IMR-90 (cell line): ENCODE results near the gene NR2C2. TPM values are rescaled to one million over a fixed set of nuclear protein-coding genes. Genes with fewer than 3 reads are reported as not detected.

Experiments used
- ATAC-seq: fragments of 200-7000 bp; cut with Tn5 transposase; 2 replicates; pipeline ENCODE4 v1.9.1; 2020; ENCODE audit warnings: low read depth, mild to moderate bottlenecking, moderate library complexity
- BruUV-seq: library from RNA; stranded (reverse); fragments of 400-500 nt; replicated peaks from 2 replicates; lab custom pipeline; 2021; lab: Mats Ljungman, UMichigan
- CTCF ChIA-PET: fragments of 300-600 bp; formaldehyde crosslinking; extraction: SDS; loops from one replicate; lab custom pipeline; 2021; ENCODE audit warnings: antibody characterized with exemption; lab: Yijun Ruan, JAX
- POLR2A ChIA-PET: fragments of 300-600 bp; sonication (Branson Sonifier 250); formaldehyde crosslinking; loops from one replicate; lab custom pipeline; 2022; ENCODE audit warnings: antibody characterized with exemption; ENCODE audit not compliant: unreplicated experiment; lab: Charles Lee
- DNase-seq: peaks from one replicate; pipeline ENCODE4 v3.0.0; 2013
- H2AFZ ChIP-seq: replicated peaks from 2 replicates; pipeline ENCODE3; 2013; ENCODE audit warnings: low read length, mild to moderate bottlenecking; ENCODE audit not compliant: poor library complexity
- H2AK5ac ChIP-seq: 2 replicates; pipeline ENCODE4 v1.6.1; 2013; ENCODE audit warnings: low read depth, low read length, inconsistent platforms
- H2AK9ac ChIP-seq: replicated peaks from 2 replicates; pipeline ENCODE3; 2013; ENCODE audit warnings: mild to moderate bottlenecking, low read depth, low read length, moderate library complexity; ENCODE audit not compliant: poor library complexity
- H2BK120ac ChIP-seq: 2 replicates; pipeline ENCODE4 v1.6.1; 2013; ENCODE audit warnings: low read depth, low read length, inconsistent platforms
- H2BK15ac ChIP-seq: 3 replicates; pipeline ENCODE4 v1.6.1; 2013; ENCODE audit warnings: low read depth, low read length, inconsistent platforms
- H2BK20ac ChIP-seq: 2 replicates; pipeline ENCODE4 v1.6.1; 2013; ENCODE audit warnings: low read depth, mild to moderate bottlenecking, inconsistent platforms, low read length, moderate library complexity
- H2BK5ac ChIP-seq: 2 replicates; pipeline ENCODE4 v1.6.1; 2013; ENCODE audit warnings: mild to moderate bottlenecking, low read depth, low read length, inconsistent platforms; ENCODE audit not compliant: poor library complexity, severe bottlenecking
- H3K14ac ChIP-seq: replicated peaks from 2 replicates; pipeline ENCODE4 v1.6.1; 2013; ENCODE audit warnings: low read depth, low read length, inconsistent platforms
- H3K18ac ChIP-seq: 2 replicates; pipeline ENCODE4 v1.6.1; 2013; ENCODE audit warnings: low read depth, low read length, control low read depth
- H3K23ac ChIP-seq: 2 replicates; pipeline ENCODE4 v1.6.1; 2013; ENCODE audit warnings: low read depth, low read length, inconsistent platforms
- H3K27ac ChIP-seq: 2 replicates; pipeline ENCODE4 v1.5.1; 2013; ENCODE audit warnings: mild to moderate bottlenecking, control low read depth, low read length; ENCODE audit not compliant: insufficient read depth
- H3K27me3 ChIP-seq: 2 replicates; pipeline ENCODE4 v1.6.1; 2013; ENCODE audit warnings: low read length; ENCODE audit not compliant: control insufficient read depth, insufficient read depth
- H3K36me3 ChIP-seq: 2 replicates; pipeline ENCODE4 v1.6.1; 2013; ENCODE audit warnings: low read length, mixed read lengths; ENCODE audit not compliant: control insufficient read depth, insufficient read depth
- H3K4ac ChIP-seq: 2 replicates; pipeline ENCODE4 v1.6.1; 2013; ENCODE audit warnings: low read depth, low read length, inconsistent platforms
- H3K4me1 ChIP-seq: 2 replicates; pipeline ENCODE4 v1.6.1; 2013; ENCODE audit warnings: low read length, mixed read lengths; ENCODE audit not compliant: control insufficient read depth, insufficient read depth
- H3K4me2 ChIP-seq: 2 replicates; pipeline ENCODE4 v1.6.1; 2013; ENCODE audit warnings: low read depth, mild to moderate bottlenecking, control low read depth, low read length, moderate library complexity
- H3K4me3 ChIP-seq: 2 replicates; pipeline ENCODE4 v1.5.1; 2013; ENCODE audit warnings: low read depth, mild to moderate bottlenecking, control low read depth, low read length, moderate library complexity; ENCODE audit not compliant: insufficient read depth
- H3K56ac ChIP-seq: 2 replicates; pipeline ENCODE4 v1.6.1; 2013; ENCODE audit warnings: low read length, inconsistent platforms; ENCODE audit not compliant: insufficient read depth; ENCODE audit errors: extremely low read depth
- H3K79me1 ChIP-seq, 2 experiments: 2 replicates each; pipeline ENCODE4 v1.6.1; 2013; ENCODE audit warnings: low read length in 2 of 2, inconsistent platforms in 1 of 2, low read depth in 1 of 2
- H3K9ac ChIP-seq: 2 replicates; pipeline ENCODE4 v1.6.1; 2013; ENCODE audit warnings: low read depth, low read length, control low read depth
- H3K9me1 ChIP-seq: 2 replicates; pipeline ENCODE4 v1.6.1; 2013; ENCODE audit warnings: low read length, inconsistent platforms; ENCODE audit not compliant: insufficient read depth
- H3K9me3 ChIP-seq: 2 replicates; pipeline ENCODE4 v1.6.1; 2013; ENCODE audit warnings: low read length; ENCODE audit not compliant: control insufficient read depth, insufficient read depth
- H4K20me1 ChIP-seq: 2 replicates; pipeline ENCODE4 v1.6.1; 2013; ENCODE audit warnings: low read length, inconsistent platforms; ENCODE audit not compliant: insufficient read depth
- H4K5ac ChIP-seq: 2 replicates; pipeline ENCODE4 v1.6.1; 2013; ENCODE audit warnings: mild to moderate bottlenecking, low read depth, low read length, control low read depth
- H4K8ac ChIP-seq, 2 experiments: 2 replicates each; pipeline ENCODE4 v1.6.1; 2013; ENCODE audit warnings: low read depth in 2 of 2, low read length in 2 of 2, control low read depth in 1 of 2, inconsistent platforms in 1 of 2
- H4K91ac ChIP-seq: 2 replicates; pipeline ENCODE4 v1.6.1; 2013; ENCODE audit warnings: low read depth, low read length, inconsistent platforms; ENCODE audit not compliant: insufficient read depth
- MAZ ChIP-seq: IDR thresholded peaks from 2 replicates; pipeline ENCODE4 v1.6.1; 2012; ENCODE audit warnings: low read depth, mild to moderate bottlenecking, low read length, improper control_type of control experiment, moderate library complexity, borderline replicate concordance
- WGBS, 2 experiments: methylation state at CpG; one replicate each; pipeline versions ENCODE4 v1.1.5 to v1.1.7; 2013; ENCODE audit warnings: missing lambda C conversion rate in 2 of 2; ENCODE audit not compliant: insufficient read length in 1 of 2; ENCODE audit errors: extremely low coverage in 2 of 2; 5-methylcytosine and 5-hydroxymethylcytosine counted together
- dilution Hi-C: fragments of 300-500 bp; cut with HindIII; formaldehyde crosslinking; loops from one replicate; pipeline ENCODE4 v1.14.3; 2018; ENCODE audit warnings: low sequenced_read_pairs; ENCODE audit not compliant: unreplicated experiment
- in situ Hi-C: fragments of 300-500 bp; cut with MboI; formaldehyde crosslinking; loops from 3 replicates; pipeline ENCODE4 v1.14.3; 2019; ENCODE audit warnings: low sequenced_read_pairs, inconsistent platforms, mixed read lengths
- intact Hi-C: fragments of 100-400 bp; cut with micrococcal nuclease; formaldehyde crosslinking; loops from 2 replicates; pipeline ENCODE4 v1.10.0; 2022
- polyA plus RNA-seq, 3 experiments: library from polyadenylated mRNA; depleted of rRNA; stranded (reverse); fragments of >200 nt; gene quantifications; 2 replicates each; pipeline ENCODE4 v1.2.3, GENCODE V29; 2012; ENCODE audit warnings: low replicate concordance in 1 of 3
- total RNA-seq: library from RNA; depleted of rRNA; stranded (reverse); fragments of >200 nt; gene quantifications from 2 replicates; pipeline ENCODE4 v1.2.3, GENCODE V29; 2012
- TF ChIP-seq, protein P1 (sequence below): fragments of 150-350 bp; IDR thresholded peaks from 2 replicates; pipeline ENCODE4 v1.6.1; 2016; ENCODE audit warnings: low read depth, mild to moderate bottlenecking, low read length, moderate library complexity, borderline replicate concordance

Gene NR2C2
- total and polyA plus RNA-seq, 2 of the 4 experiments (the other 2 are of a cell fraction), result 10.4 to 13.8 TPM

DNA sequence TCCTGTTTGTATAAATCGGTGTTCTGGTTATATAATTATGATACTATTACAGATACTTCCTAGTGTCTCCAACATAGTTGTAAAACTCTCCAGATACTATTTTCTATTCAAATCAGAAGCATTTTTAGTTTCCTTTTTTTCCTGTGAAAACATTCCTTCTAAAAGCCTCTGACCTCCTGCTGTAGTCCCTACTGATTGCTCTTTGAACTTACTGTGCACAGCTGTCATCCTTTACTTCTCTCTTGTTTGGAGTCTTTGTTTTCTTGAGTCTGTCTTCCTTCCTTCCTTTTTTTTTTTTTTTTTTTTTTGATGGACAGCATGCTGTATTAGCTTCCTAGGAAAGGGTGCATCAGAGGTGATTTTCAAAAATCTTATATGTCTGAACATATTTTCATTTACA, 28.9 kb downstream of the NR2C2 start:
- no peak overlapping the region for H4K91ac ChIP-seq
- intact Hi-C loops (no loop called here), in situ Hi-C loops (no loop called here), dilution Hi-C loops (no loop called here)
- H3K36me3 ChIP-seq, result peaks cover 5% of the 10 kb centered on the region; the same call in 1 of the 2 replicates
- no peak overlapping the region for H3K14ac ChIP-seq
- H3K18ac ChIP-seq, result no peak overlapping the region
- no peak overlapping the region for H3K56ac ChIP-seq
- H3K23ac ChIP-seq, result no peak overlapping the region
- H4K8ac ChIP-seq, result no peak overlapping the region
- no peak overlapping the region for H2BK5ac ChIP-seq
- no peak overlapping the region for H2AFZ ChIP-seq
- no peak overlapping the region for H2BK120ac ChIP-seq
- H3K9me3 ChIP-seq, result no peaks in the 10 kb centered on the region
- H3K4me1 ChIP-seq, result no peaks in the 10 kb centered on the region
- H4K20me1 ChIP-seq, result peaks cover 8% of the 10 kb centered on the region; the same call in 1 of the 2 replicates
- no CpG with 5 or more reads among the region's 1 CpG for WGBS, 2 experiments
- H3K27me3 ChIP-seq, result no peaks in the 10 kb centered on the region
- ChIA-PET CTCF (no interaction called here), POLR2A (interaction anchor here (0.6 kb wide), 1 partner anchor 89 kb away, joined by 3 read pairs; the partner anchor contains the start of gene MRPS25)
- no peak overlapping the region for H3K4me3 ChIP-seq
- no peak overlapping the region for H4K5ac ChIP-seq
- no peak overlapping the region for H2AK9ac ChIP-seq
- no TSS peak for BruUV-seq
- no peak overlapping the region for H3K4ac ChIP-seq
- TF ChIP-seq, protein P1, sequence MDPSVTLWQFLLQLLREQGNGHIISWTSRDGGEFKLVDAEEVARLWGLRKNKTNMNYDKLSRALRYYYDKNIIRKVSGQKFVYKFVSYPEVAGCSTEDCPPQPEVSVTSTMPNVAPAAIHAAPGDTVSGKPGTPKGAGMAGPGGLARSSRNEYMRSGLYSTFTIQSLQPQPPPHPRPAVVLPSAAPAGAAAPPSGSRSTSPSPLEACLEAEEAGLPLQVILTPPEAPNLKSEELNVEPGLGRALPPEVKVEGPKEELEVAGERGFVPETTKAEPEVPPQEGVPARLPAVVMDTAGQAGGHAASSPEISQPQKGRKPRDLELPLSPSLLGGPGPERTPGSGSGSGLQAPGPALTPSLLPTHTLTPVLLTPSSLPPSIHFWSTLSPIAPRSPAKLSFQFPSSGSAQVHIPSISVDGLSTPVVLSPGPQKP, result no peak
- TF ChIP-seq MAZ, result no peak
- no peak overlapping the region for H2BK15ac ChIP-seq
- H3K9ac ChIP-seq, result no peak overlapping the region
- no peak overlapping the region for H2BK20ac ChIP-seq
- H3K9me1 ChIP-seq, result no peaks in the 10 kb centered on the region
- H3K27ac ChIP-seq, result no peak overlapping the region
- DNase-seq, result no peak
- no peak for ATAC-seq
- no peak overlapping the region for H3K4me2 ChIP-seq
- H3K79me1 ChIP-seq, result peaks cover 40 to 42% of the 10 kb centered on the region in 2 experiments
- no peak overlapping the region for H2AK5ac ChIP-seq
